Measurements from ENCODE around the gene AK5.
"Not testable (repeated sequence)": the region's sequence is repeated elsewhere in the genome, so short reads cannot be mapped to it uniquely, and the experiment has no call there.

Gene AK5

GRCh38 chr1:77405186-77405585 is 123.4 kb downstream of the AK5 start:
- H3K9me3 Mint-ChIP-seq = peaks cover 7% of the 10 kb centered on the region
- H3K4me1 Mint-ChIP-seq = no peaks in the 10 kb centered on the region
- no peaks in the 10 kb centered on the region for H3K27me3 Mint-ChIP-seq (ENCODE audit: low read depth, poor library complexity)
- H3K4me3 Mint-ChIP-seq = no peak overlapping the region
- TF ChIP-seq CTCF (IDR thresholded peaks at IDR 0.05) = no peak
- H3K27ac Mint-ChIP-seq = no peak overlapping the region
- no peaks in the 10 kb centered on the region for H3K36me3 Mint-ChIP-seq (ENCODE audit: low read depth)
- DNase-seq = no peak

DNA sequence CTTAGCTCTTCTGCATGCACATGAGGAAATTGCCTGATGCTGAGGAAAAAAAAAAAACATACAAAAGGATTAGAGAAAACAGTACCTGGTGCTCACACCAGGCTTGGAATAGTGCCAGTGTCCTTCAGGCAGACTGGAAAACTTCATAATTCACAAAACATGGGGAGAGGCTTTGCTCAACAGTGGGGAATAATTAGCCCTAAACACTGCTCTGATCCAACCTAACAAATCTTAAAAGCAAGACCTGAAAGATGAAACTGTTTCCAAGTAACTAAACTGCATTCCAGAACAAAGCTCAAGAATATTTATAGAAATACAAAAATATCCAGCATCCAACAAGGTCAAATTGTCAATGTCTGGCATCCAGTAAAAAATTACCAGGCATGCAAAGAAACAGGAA is 124.8 kb downstream of the AK5 start:
- no peaks in the 10 kb centered on the region for H3K36me3 Mint-ChIP-seq (ENCODE audit: low read depth)
- H3K4me3 Mint-ChIP-seq = no peak overlapping the region
- no peak for DNase-seq
- H3K4me1 Mint-ChIP-seq = no peaks in the 10 kb centered on the region
- no peak overlapping the region for H3K27ac Mint-ChIP-seq
- peaks cover 7% of the 10 kb centered on the region for H3K9me3 Mint-ChIP-seq
- no peak for TF ChIP-seq CTCF (IDR thresholded peaks at IDR 0.05)
- H3K27me3 Mint-ChIP-seq (ENCODE audit: low read depth, poor library complexity) = no peaks in the 10 kb centered on the region

- TF ChIP-seq CTCF (IDR thresholded peaks at IDR 0.05) = no peak
- DNase-seq = no peak
- no peaks in the 10 kb centered on the region for H3K36me3 Mint-ChIP-seq (ENCODE audit: low read depth)
- peaks cover 7% of the 10 kb centered on the region for H3K9me3 Mint-ChIP-seq
- peaks cover 3% of the 10 kb centered on the region for H3K27me3 Mint-ChIP-seq (ENCODE audit: low read depth, poor library complexity)
- H3K4me3 Mint-ChIP-seq = no peak overlapping the region
- no peak overlapping the region for H3K27ac Mint-ChIP-seq
- H3K4me1 Mint-ChIP-seq = peaks cover 8% of the 10 kb centered on the region
Measured at GRCh38 chr1:77407738-77408375, 126.0 kb downstream of the AK5 start.

DNA sequence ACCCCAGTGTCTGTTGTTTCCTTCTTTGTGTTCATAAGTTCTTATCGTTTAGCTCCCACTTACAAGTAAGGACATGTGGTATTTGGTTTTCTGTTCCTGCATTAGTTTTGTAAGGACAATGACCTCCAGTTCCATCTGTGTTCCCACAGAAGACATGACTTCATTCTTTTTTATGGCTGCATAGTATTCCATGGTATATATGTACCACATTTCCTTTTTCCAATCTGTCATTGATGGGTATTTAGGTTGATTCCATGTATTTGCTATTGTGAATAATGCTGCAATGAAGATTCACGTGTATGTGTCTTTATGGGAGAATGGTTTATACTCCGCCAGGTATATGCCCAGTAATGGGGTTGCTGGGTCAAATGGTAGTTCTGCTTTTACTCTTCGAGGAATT is 127.1 kb downstream of the AK5 start:
- not testable (repeated sequence) for H3K9me3 Mint-ChIP-seq; H3K27ac Mint-ChIP-seq; H3K36me3 Mint-ChIP-seq (ENCODE audit: low read depth); DNase-seq; H3K27me3 Mint-ChIP-seq (ENCODE audit: low read depth, poor library complexity); H3K4me3 Mint-ChIP-seq
- H3K4me1 Mint-ChIP-seq = peaks cover 19% of the 10 kb centered on the region

DNA sequence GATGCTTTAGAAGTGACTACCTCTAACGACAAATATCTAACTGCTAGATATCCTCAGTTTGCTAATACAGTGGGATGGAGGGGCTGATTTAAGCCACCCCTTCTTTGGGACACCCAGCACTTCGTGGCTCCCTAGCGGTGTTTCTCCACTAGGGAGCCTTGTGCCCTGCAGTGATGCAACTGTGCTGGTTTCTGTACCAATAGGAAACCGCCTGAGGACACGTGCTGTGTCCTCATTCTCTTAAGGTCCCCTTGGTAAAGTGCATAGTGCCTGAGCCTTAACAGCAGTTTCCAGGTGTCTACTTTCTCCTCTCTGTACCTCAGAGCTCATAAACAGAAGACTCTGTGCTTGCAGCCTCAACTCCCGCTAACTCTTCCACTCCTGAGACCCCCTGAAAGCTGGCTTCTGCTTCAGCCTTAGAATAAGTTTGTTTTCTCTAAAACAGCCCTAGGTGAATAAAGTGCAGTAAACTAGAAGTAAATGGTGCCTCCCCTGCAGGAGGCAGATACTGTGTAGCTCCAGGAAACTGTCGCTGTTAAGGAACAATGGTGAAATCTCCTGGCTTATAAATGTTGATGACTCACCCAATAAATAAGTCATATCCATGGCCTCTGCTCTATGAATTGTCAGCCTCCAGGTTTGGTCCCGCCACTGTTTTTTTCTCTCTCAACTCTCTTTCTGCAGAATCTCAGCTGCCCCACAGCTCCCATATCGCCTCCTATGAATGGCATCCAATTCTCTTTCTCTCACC is 130.4 kb downstream of the AK5 start:
- DNase-seq = no peak
- Mint-ChIP-seq H3K4me3 (no peak overlapping the region), H3K9me3 (peaks cover 1% of the 10 kb centered on the region), H3K27ac (no peak overlapping the region), H3K4me1 (peaks cover 33% of the 10 kb centered on the region), H3K27me3 (ENCODE audit: low read depth, poor library complexity) (peaks cover 5% of the 10 kb centered on the region), H3K36me3 (ENCODE audit: low read depth) (no peaks in the 10 kb centered on the region)
- no peak for TF ChIP-seq CTCF (IDR thresholded peaks at IDR 0.05)

DNA sequence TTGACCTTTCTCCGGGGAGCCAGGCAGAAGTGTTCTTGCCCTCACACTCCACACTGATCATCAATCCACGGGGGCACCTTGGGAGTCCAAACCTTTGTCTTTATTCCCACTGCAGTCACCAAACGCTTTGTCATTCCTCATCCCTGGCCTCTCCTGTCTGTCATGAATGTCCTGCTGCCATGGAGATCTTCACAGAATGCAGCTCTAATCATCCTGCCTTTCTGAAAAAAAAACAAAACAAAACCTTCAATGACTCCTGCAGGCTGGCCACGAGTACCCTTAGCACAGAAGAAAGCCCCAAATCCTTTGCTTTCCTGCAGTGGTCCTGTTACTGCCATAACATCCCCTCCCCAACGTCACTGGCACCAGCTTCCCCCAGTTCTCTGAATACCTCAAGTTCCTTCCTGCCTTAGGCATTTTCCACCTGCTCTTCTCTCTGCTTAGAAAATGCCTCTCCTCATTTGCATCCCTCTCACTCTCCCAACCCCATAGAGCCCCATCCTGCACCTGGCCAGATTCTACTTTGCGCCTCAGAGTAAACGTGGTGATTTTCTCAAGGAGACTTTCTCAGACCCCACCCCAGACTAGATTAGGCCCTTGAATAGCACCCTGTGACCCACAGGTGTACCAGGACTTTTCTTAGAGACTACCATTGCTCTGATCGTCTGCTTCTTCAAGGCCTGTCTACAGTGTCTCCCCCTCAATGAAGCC is 131.2 kb downstream of the AK5 start:
- peaks cover 33% of the 10 kb centered on the region for H3K4me1 Mint-ChIP-seq
- peaks cover 5% of the 10 kb centered on the region for H3K27me3 Mint-ChIP-seq (ENCODE audit: low read depth, poor library complexity)
- no peak for DNase-seq
- no peaks in the 10 kb centered on the region for H3K36me3 Mint-ChIP-seq (ENCODE audit: low read depth)
- no peak for TF ChIP-seq CTCF (IDR thresholded peaks at IDR 0.05)
- peaks cover 6% of the 10 kb centered on the region for H3K9me3 Mint-ChIP-seq
- H3K4me3 Mint-ChIP-seq = no peak overlapping the region
- peak overlapping the region; percentile 12 for H3K27ac Mint-ChIP-seq
